SK-N-SH (cell line): ENCODE results near the gene SH3TC1. TPM values are rescaled to one million over a fixed set of nuclear protein-coding genes. Genes with fewer than 3 reads are reported as not detected.

Source experiments
- CTCF ChIA-PET: fragments of 300-600, 350-600 bp; formaldehyde crosslinking; extraction: SDS; loops from one replicate; lab custom pipeline; 2021; lab: Yijun Ruan, JAX
- POLR2A ChIA-PET: fragments of 350-600 bp; sonication (Branson Sonifier 250); formaldehyde crosslinking; extraction: SDS; loops from one replicate; lab custom pipeline; 2020; ENCODE audit warnings: antibody characterized with exemption, inconsistent platforms; lab: Yijun Ruan, JAX
- DNase-seq: peaks from one replicate; pipeline ENCODE4 v3.0.0; 2012
- H2AFZ ChIP-seq: fragments of 200-600 bp; sonication (generic); 2 replicates; pipeline ENCODE4 v1.8.1; 2016; ENCODE audit warnings: antibody characterized with exemption, mild to moderate bottlenecking, low read depth
- H3F3A ChIP-seq: fragments of 200-600 bp; sonication (generic); replicated peaks from 2 replicates; pipeline ENCODE3; 2016; ENCODE audit warnings: antibody characterized with exemption, mild to moderate bottlenecking; ENCODE audit not compliant: insufficient read depth
- H3K27ac ChIP-seq, 2 experiments: fragments of 200-500 bp in 1 of 2; fragments of 200-600 bp in 1 of 2; sonication (Bioruptor generic) in 1 of 2; sonication (generic), shearing (Covaris generic) in 1 of 2; 2 replicates each; pipeline versions ENCODE4 v1.5.1 to v1.6.1; 2014 to 2016; ENCODE audit warnings: low read depth in 2 of 2, inconsistent platforms in 1 of 2, low read length in 1 of 2, mild to moderate bottlenecking in 1 of 2, mixed read lengths in 1 of 2
- H3K27me3 ChIP-seq: fragments of 200-600 bp; sonication (generic), shearing (Covaris generic); 2 replicates; pipeline ENCODE4 v1.6.1; 2016; ENCODE audit warnings: mixed run types; ENCODE audit not compliant: insufficient read depth
- H3K36me3 ChIP-seq, 2 experiments: fragments of 200-500 bp in 1 of 2; fragments of 200-600 bp in 1 of 2; sonication (Bioruptor generic) in 1 of 2; sonication (generic) in 1 of 2; replicated peaks in 1 of 2; 2 replicates each; pipeline versions ENCODE3 to v1.5.1; 2014 to 2016; ENCODE audit warnings: low read length in 1 of 2, mild to moderate bottlenecking in 1 of 2; ENCODE audit not compliant: insufficient read depth in 2 of 2, control insufficient read depth in 1 of 2
- H3K4me1 ChIP-seq, 2 experiments: fragments of 200-500 bp in 1 of 2; fragments of 200-600 bp in 1 of 2; sonication (Bioruptor generic) in 1 of 2; sonication (generic), shearing (Covaris generic) in 1 of 2; 2 replicates each; pipeline versions ENCODE4 v1.5.1 to v1.6.1; 2014 to 2016; ENCODE audit warnings: low read depth in 1 of 2, low read length in 1 of 2, mixed run types in 1 of 2; ENCODE audit not compliant: insufficient read depth in 2 of 2, control insufficient read depth in 1 of 2
- H3K4me2 ChIP-seq: fragments of 200-600 bp; sonication (generic), shearing (Covaris generic); 2 replicates; pipeline ENCODE4 v1.6.1; 2017; ENCODE audit warnings: mixed run types
- H3K4me3 ChIP-seq, 2 experiments: fragments of 200-500 bp in 1 of 2; fragments of 200-600 bp in 1 of 2; sonication (Bioruptor generic) in 1 of 2; sonication (generic), shearing (Covaris generic) in 1 of 2; 2 replicates each; pipeline versions ENCODE4 v1.5.1 to v1.8.1; 2014 to 2016; ENCODE audit warnings: low read depth in 2 of 2, inconsistent platforms in 1 of 2, low read length in 1 of 2, mild to moderate bottlenecking in 1 of 2, mixed read lengths in 1 of 2, moderate library complexity in 1 of 2
- H3K79me2 ChIP-seq: fragments of 200-600 bp; sonication (generic); 2 replicates; pipeline ENCODE4 v1.8.1; 2017; ENCODE audit warnings: mild to moderate bottlenecking; ENCODE audit not compliant: insufficient read depth
- H3K9ac ChIP-seq: fragments of 200-600 bp; sonication (generic); 2 replicates; pipeline ENCODE4 v1.6.1; 2017; ENCODE audit warnings: mixed run types
- H3K9me2 ChIP-seq: fragments of 200-600 bp; sonication (generic); 2 replicates; pipeline ENCODE4 v1.6.1; 2017; ENCODE audit warnings: mixed run types
- H3K9me3 ChIP-seq: fragments of 200-600 bp; sonication (generic); 2 replicates; pipeline ENCODE4 v1.6.1; 2017; ENCODE audit warnings: mixed run types, mild to moderate bottlenecking, moderate library complexity
- H4K20me1 ChIP-seq: fragments of 200-600 bp; sonication (generic); 2 replicates; pipeline ENCODE4 v1.6.1; 2017; ENCODE audit warnings: mild to moderate bottlenecking, mixed run types; ENCODE audit not compliant: insufficient read depth
- CHD2 ChIP-seq: fragments of 150-350 bp; IDR thresholded peaks from 2 replicates; pipeline ENCODE4 v1.6.1; 2018; ENCODE audit warnings: low read length; ENCODE audit not compliant: partially characterized antibody
- FOXJ3 ChIP-seq: sonication (generic); formaldehyde crosslinking; IDR thresholded peaks from 2 replicates; pipeline ENCODE4 v1.5.1; 2020; ENCODE audit warnings: mild to moderate bottlenecking, missing genetic modification reagents
- FOXM1 ChIP-seq: IDR thresholded peaks from 2 replicates; pipeline ENCODE4 v1.4.0; 2012; ENCODE audit warnings: low read depth, mild to moderate bottlenecking
- GATA2 ChIP-seq: sonication (generic); formaldehyde crosslinking; IDR thresholded peaks from 2 replicates; pipeline ENCODE4 v1.5.0; 2020; ENCODE audit warnings: mild to moderate bottlenecking, missing genetic modification reagents
- NFIC ChIP-seq: IDR thresholded peaks from 2 replicates; pipeline ENCODE4 v1.4.0; 2012; ENCODE audit warnings: borderline replicate concordance
- NRF1 ChIP-seq: IDR thresholded peaks from 2 replicates; pipeline ENCODE4 v1.6.1; 2012; ENCODE audit warnings: low read depth, mild to moderate bottlenecking, low read length
- SMC3 ChIP-seq: IDR thresholded peaks from 2 replicates; pipeline ENCODE4 v1.6.1; 2012; ENCODE audit warnings: low read depth, low read length, improper control_type of control experiment
- TAF1 ChIP-seq: IDR thresholded peaks from 2 replicates; pipeline ENCODE4 v1.6.1; 2012; ENCODE audit warnings: low read depth, mild to moderate bottlenecking, low read length, moderate library complexity, borderline replicate concordance
- USF1 ChIP-seq: IDR thresholded peaks from 2 replicates; pipeline ENCODE4 v1.4.0; 2012; ENCODE audit warnings: low read depth, borderline replicate concordance
- YY1 ChIP-seq: IDR thresholded peaks from 2 replicates; pipeline ENCODE4 v1.4.0; 2012; ENCODE audit warnings: low read depth, mild to moderate bottlenecking
- WGBS: methylation state at CpG from one replicate; pipeline ENCODE4 v1.1.6; 2017; ENCODE audit warnings: low lambda C conversion rate; 5-methylcytosine and 5-hydroxymethylcytosine counted together
- polyA plus RNA-seq, 3 experiments: library from polyadenylated mRNA; depleted of rRNA; stranded (reverse); fragments of >200 nt; gene quantifications; 2 replicates each; pipeline ENCODE4 v1.2.3, GENCODE V29; 2012
- TF ChIP-seq, protein P1 (sequence below): IDR thresholded peaks from 2 replicates; pipeline ENCODE4; 2012
- TF ChIP-seq, protein P2 (sequence below): fragments of 200-600 bp; sonication (generic); IDR thresholded peaks from 2 replicates; pipeline ENCODE4 v1.6.1; 2017; ENCODE audit warnings: antibody characterized with exemption, mild to moderate bottlenecking, moderate library complexity
- TF ChIP-seq, protein P3 (sequence below): IDR thresholded peaks from 2 replicates; pipeline ENCODE4 v1.6.1; 2012; ENCODE audit warnings: mild to moderate bottlenecking, low read depth, low read length, moderate library complexity

SH3TC1 gene
- polyA plus RNA-seq, 1 of the 3 experiments (the other 2 are of a cell fraction): 2.7 TPM

DNA sequence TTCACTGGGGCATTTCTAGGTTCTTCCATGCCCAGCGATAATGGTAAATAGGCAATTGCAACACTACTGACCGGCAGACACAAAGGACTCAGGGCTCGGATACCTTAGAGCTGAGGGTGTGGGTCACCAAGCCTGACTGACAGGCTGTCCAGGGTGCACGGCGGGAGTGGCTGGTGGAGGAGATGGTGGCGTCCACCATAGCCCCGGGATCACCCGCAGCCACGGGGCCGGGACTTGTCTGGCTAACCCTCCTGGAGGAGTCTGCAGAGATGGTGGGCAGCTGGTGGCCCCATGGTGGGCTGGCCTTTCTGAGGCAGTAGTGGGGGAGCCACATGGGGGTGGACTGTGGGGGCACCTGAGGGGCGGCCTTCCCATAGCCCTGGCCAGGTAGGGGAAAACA is 28.7 kb upstream of the SH3TC1 start:
- POLR2A ChIA-PET: no interaction called here
- no peak for DNase-seq
- no peak overlapping the region for H2AFZ ChIP-seq
- 71% methylated on average over 6 of the region's 11 CpGs for WGBS
- TF ChIP-seq NRF1: no peak
- TF ChIP-seq, protein P1, sequence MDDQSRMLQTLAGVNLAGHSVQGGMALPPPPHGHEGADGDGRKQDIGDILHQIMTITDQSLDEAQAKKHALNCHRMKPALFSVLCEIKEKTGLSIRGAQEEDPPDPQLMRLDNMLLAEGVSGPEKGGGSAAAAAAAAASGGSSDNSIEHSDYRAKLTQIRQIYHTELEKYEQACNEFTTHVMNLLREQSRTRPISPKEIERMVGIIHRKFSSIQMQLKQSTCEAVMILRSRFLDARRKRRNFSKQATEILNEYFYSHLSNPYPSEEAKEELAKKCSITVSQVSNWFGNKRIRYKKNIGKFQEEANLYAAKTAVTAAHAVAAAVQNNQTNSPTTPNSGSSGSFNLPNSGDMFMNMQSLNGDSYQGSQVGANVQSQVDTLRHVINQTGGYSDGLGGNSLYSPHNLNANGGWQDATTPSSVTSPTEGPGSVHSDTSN: no peak
- TF ChIP-seq FOXM1: no peak
- TF ChIP-seq NFIC: no peak
- TF ChIP-seq CHD2: no peak
- TF ChIP-seq YY1: no peak
- TF ChIP-seq TAF1: no peak
- TF ChIP-seq, protein P2, sequence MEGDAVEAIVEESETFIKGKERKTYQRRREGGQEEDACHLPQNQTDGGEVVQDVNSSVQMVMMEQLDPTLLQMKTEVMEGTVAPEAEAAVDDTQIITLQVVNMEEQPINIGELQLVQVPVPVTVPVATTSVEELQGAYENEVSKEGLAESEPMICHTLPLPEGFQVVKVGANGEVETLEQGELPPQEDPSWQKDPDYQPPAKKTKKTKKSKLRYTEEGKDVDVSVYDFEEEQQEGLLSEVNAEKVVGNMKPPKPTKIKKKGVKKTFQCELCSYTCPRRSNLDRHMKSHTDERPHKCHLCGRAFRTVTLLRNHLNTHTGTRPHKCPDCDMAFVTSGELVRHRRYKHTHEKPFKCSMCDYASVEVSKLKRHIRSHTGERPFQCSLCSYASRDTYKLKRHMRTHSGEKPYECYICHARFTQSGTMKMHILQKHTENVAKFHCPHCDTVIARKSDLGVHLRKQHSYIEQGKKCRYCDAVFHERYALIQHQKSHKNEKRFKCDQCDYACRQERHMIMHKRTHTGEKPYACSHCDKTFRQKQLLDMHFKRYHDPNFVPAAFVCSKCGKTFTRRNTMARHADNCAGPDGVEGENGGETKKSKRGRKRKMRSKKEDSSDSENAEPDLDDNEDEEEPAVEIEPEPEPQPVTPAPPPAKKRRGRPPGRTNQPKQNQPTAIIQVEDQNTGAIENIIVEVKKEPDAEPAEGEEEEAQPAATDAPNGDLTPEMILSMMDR: no peak
- no peak for TF ChIP-seq GATA2 (CRISPR knock-in tag)
- TF ChIP-seq SMC3: no peak
- TF ChIP-seq USF1: no peak
- no peak for TF ChIP-seq FOXJ3 (CRISPR knock-in tag)
- TF ChIP-seq, protein P3, sequence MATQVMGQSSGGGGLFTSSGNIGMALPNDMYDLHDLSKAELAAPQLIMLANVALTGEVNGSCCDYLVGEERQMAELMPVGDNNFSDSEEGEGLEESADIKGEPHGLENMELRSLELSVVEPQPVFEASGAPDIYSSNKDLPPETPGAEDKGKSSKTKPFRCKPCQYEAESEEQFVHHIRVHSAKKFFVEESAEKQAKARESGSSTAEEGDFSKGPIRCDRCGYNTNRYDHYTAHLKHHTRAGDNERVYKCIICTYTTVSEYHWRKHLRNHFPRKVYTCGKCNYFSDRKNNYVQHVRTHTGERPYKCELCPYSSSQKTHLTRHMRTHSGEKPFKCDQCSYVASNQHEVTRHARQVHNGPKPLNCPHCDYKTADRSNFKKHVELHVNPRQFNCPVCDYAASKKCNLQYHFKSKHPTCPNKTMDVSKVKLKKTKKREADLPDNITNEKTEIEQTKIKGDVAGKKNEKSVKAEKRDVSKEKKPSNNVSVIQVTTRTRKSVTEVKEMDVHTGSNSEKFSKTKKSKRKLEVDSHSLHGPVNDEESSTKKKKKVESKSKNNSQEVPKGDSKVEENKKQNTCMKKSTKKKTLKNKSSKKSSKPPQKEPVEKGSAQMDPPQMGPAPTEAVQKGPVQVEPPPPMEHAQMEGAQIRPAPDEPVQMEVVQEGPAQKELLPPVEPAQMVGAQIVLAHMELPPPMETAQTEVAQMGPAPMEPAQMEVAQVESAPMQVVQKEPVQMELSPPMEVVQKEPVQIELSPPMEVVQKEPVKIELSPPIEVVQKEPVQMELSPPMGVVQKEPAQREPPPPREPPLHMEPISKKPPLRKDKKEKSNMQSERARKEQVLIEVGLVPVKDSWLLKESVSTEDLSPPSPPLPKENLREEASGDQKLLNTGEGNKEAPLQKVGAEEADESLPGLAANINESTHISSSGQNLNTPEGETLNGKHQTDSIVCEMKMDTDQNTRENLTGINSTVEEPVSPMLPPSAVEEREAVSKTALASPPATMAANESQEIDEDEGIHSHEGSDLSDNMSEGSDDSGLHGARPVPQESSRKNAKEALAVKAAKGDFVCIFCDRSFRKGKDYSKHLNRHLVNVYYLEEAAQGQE: no peak
- no peaks in the 10 kb centered on the region for H3K9me2 ChIP-seq
- CTCF ChIA-PET: interaction anchor here (1.0 to 1.1 kb wide), 2 partner anchors 29 to 155 kb away, joined by 3 to 4 read pairs; partner anchors contain the start of gene SH3TC1
- no peak overlapping the region for H3K9ac ChIP-seq
- no peak overlapping the region for H3K4me2 ChIP-seq
- no peaks in the 10 kb centered on the region for H3K9me3 ChIP-seq
- H4K20me1 ChIP-seq: no peaks in the 10 kb centered on the region
- no peak overlapping the region for H3K27ac ChIP-seq
- H3K36me3 ChIP-seq: no peaks in the 10 kb centered on the region
- H3K4me1 ChIP-seq: no peaks in the 10 kb centered on the region
- no peaks in the 10 kb centered on the region for H3K79me2 ChIP-seq
- H3K4me3 ChIP-seq: no peak overlapping the region
- H3F3A ChIP-seq: no peaks in the 10 kb centered on the region
- H3K27me3 ChIP-seq: 0 out of 2 replicates have a peak, but pooled peaks cover 6% of the 10 kb centered on the region
